ENCODE results near the gene NFIA. TPM values are rescaled to one million over a fixed set of nuclear protein-coding genes. Genes with fewer than 3 reads are reported as not detected.

The NFIA gene
- total RNA-seq, 4 donors from 2014 or later, result 32.0 to 160 (median 32.9) TPM

- Histone ChIP-seq H3K27ac (no peak overlapping the region), H3K27me3 (no peaks in the 10 kb centered on the region), H3K4me1 (no peaks in the 10 kb centered on the region), H3K36me3 (no peaks in the 10 kb centered on the region), H3K4me3 (no peak overlapping the region), H3K9me3 (no peaks in the 10 kb centered on the region)
- TF ChIP-seq POLR2A (IDR thresholded peaks at IDR 0.05) (no peak), CTCF (IDR thresholded peaks at IDR 0.05) (no peak)
- no peak for DNase-seq
These were observed 83.0 kb downstream of the NFIA start for GRCh38 chr1:61165402-61165801.

- no peak overlapping the region for H3K4me3 ChIP-seq
- H3K27me3 ChIP-seq, result no peaks in the 10 kb centered on the region
- no peak for DNase-seq
- no peaks in the 10 kb centered on the region for H3K9me3 ChIP-seq
- H3K36me3 ChIP-seq, result no peaks in the 10 kb centered on the region
- no peak for TF ChIP-seq POLR2A (IDR thresholded peaks at IDR 0.05)
- no peak for TF ChIP-seq CTCF (IDR thresholded peaks at IDR 0.05)
- no peak overlapping the region for H3K27ac ChIP-seq
- H3K4me1 ChIP-seq, result peaks cover 0 to 6% (median 0%) of the 10 kb centered on the region in 4 donors
These were observed 84.9 kb downstream of the NFIA start for GRCh38 chr1:61167309-61167708.

GRCh38 chr1:61169045-61169444 lies 86.7 kb downstream of the NFIA start:
- H3K4me3 ChIP-seq, result no peak overlapping the region
- no peak for TF ChIP-seq CTCF (IDR thresholded peaks at IDR 0.05)
- TF ChIP-seq POLR2A (IDR thresholded peaks at IDR 0.05), result no peak
- no peak for DNase-seq
- peaks cover 0 to 11% (median 0%) of the 10 kb centered on the region in 4 donors for H3K4me1 ChIP-seq
- H3K27me3 ChIP-seq, result no peaks in the 10 kb centered on the region
- H3K36me3 ChIP-seq, result no peaks in the 10 kb centered on the region
- H3K9me3 ChIP-seq, result no peaks in the 10 kb centered on the region
- H3K27ac ChIP-seq, result no peak overlapping the region

GRCh38 chr1:61169634-61170033 lies 87.3 kb downstream of the NFIA start:
- no peak for DNase-seq
- peaks cover 0 to 11% (median 0%) of the 10 kb centered on the region in 4 donors for H3K4me1 ChIP-seq
- H3K27ac ChIP-seq, result no peak overlapping the region
- no peaks in the 10 kb centered on the region for H3K9me3 ChIP-seq
- no peak overlapping the region for H3K4me3 ChIP-seq
- H3K36me3 ChIP-seq, result no peaks in the 10 kb centered on the region
- TF ChIP-seq CTCF (IDR thresholded peaks at IDR 0.05) (no peak), POLR2A (IDR thresholded peaks at IDR 0.05) (no peak)
- H3K27me3 ChIP-seq, result no peaks in the 10 kb centered on the region

- peaks cover 0 to 11% (median 0%) of the 10 kb centered on the region in 4 donors for H3K4me1 ChIP-seq
- TF ChIP-seq CTCF (IDR thresholded peaks at IDR 0.05), result no peak
- no peak for TF ChIP-seq POLR2A (IDR thresholded peaks at IDR 0.05)
- no peak for DNase-seq
- no peaks in the 10 kb centered on the region for H3K36me3 ChIP-seq
- no peaks in the 10 kb centered on the region for H3K27me3 ChIP-seq
- peak overlapping the region in 2 of 4 donors; percentile 30 to 43 for H3K27ac ChIP-seq
- no peaks in the 10 kb centered on the region for H3K9me3 ChIP-seq
- no peak overlapping the region for H3K4me3 ChIP-seq
These were observed 88.2 kb downstream of the NFIA start for GRCh38 chr1:61170328-61171238.

Data from Peyer's patch (tissue), 4 donors.